Dermis microvascular lymphatic vessel endothelial cell (primary cell): ENCODE results near the gene CTU2. TPM values are rescaled to one million over a fixed set of nuclear protein-coding genes. Genes with fewer than 3 reads are reported as not detected.

Experiments used
- DNase-seq, 2 donors: peaks; one replicate each; pipeline versions ENCODE4 v3.0.0 to v3.0.0-alpha.2; 2010; ENCODE audit warnings: low read depth in 2 of 2
- total RNA-seq: library from RNA; depleted of rRNA; stranded (reverse); fragments of >200 nt; gene quantifications from 2 replicates; pipeline ENCODE4 v1.2.1, GENCODE V29; 2014

The CTU2 gene
- total RNA-seq, 1 donor from 2014 or later: 10.8 TPM

DNA sequence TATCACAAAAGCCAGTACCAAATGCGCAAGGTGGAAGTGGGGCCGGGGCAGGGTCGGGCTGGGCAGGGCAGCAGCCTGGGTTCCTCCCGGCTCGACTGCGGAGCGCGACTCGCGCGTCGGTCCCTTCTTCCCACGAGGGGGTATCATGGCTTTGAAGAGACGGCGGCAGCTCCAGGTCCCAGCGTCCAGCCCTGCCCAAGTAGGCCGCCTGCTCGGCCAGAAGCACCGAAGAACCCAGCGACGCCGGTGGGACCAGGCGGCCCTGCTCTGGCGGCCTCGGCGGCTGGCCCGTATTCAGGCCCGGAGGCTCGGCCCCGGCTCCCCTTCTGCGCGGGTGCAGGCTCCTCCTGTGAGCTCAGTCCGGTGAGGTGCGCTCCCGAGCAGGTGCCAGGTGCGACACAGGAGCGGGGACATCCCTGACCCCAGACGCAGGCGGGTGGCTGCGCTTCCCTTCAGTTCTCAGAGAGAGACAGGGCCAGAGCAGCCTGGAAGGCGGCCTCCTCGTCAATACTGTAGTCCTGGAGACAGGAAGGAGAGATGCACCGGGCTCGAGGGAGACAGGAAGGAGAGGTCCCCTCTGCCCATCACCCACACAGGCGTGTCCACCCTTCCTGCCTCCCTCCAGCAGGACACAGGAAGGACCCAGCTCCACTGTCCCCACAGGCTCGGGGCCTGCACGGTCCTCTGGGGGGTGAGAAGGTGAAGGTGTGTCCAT, 9.0 kb upstream of the CTU2 start:
- DNase-seq: no peak

DNA sequence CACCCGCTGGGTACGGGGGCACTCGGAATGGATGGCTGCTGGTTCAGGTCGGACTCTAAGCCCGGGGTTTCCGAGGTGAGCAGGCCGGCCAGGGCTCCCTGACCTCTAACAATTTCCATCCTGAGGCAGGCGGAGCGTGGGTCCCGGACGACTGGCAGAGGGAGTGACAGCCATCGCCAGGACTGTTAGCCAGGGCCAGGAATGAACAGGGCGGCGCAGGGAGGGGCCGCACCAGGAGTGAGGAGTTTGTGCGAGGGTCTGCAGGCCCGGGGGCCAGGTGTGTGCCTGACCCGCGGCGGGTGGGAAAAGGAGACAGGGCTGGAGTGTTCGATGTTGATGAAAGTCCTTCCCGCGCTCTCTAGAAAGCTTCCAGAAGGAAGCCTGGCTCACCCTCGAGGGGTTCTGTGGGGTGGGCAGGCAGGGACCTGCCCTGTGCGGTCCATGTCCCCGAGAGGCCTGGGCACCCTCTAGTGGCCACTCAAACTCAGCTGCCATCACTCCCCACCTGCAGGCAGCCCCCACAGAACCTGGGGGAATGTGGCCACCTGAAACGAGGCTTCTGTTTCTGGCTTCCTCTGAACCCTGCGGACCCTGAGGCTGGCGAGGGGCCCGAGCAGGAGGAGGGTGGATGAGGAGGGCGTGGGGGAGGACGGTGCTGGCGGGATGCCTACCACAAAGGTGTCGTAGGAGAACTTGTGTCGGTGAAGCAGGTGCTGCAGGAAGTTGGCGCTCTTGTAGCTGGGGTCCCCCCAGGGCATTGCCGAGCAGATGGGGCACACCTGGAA, 8.3 kb upstream of the CTU2 start:
- peak in 1 of 2 donors; percentile 33 for DNase-seq

DNA sequence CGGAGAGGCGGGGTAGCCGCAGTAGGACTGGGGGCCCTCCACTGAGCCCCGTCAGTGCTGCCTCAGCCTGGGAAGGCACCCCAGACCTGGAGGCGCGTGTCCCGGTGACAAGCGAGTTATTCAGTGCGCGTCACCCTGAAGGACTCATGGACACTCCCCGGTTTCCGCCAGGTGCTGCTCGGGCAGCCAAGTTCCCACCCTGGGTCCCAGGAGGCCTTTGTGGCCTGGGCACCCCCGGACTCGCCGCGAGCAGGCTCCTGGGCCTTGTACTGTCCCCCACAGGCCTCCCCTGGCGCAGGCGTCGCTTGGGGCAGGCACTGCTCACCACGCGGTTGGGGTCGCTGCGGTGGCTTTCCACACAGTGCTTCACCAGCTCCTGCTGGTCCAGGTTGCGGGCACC, 7.7 kb upstream of the CTU2 start:
- no peak for DNase-seq

DNA sequence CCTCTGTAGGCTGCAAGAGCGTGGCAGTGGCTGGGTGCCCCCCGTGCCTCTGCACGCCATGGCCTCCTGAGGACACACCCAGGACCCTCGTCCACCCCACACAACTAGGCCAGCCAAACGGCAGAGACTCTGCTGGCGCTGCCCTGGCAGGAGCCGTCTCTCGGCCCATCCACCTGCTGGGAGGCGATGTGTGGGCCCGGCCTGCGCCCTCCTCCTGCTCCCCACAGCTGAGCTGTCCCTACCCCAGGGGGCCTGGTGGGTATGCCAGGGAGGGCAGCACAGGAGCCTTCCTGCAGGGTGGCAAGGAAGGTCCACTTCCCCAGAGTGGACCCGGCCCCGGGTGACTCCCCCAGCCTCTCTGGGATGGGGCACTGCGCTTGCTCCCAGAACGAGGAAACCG, 7.1 kb upstream of the CTU2 start:
- DNase-seq: no peak

DNA sequence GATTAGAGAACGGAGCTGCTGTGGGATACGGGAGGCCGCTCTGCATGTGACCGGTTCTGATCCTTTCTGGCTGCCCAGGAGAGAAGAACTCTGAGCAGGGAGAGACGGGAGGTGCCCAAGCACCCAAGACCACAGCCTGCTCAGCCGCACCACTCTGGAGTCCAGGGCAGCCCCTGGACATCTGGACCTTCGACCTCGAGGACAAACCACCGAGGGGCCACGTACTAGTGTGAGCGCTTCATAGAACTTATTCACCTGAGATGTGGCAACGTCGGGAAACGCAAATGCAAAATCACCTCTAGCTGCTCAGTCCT, 6.0 kb upstream of the CTU2 start:
- DNase-seq: no peak

DNA sequence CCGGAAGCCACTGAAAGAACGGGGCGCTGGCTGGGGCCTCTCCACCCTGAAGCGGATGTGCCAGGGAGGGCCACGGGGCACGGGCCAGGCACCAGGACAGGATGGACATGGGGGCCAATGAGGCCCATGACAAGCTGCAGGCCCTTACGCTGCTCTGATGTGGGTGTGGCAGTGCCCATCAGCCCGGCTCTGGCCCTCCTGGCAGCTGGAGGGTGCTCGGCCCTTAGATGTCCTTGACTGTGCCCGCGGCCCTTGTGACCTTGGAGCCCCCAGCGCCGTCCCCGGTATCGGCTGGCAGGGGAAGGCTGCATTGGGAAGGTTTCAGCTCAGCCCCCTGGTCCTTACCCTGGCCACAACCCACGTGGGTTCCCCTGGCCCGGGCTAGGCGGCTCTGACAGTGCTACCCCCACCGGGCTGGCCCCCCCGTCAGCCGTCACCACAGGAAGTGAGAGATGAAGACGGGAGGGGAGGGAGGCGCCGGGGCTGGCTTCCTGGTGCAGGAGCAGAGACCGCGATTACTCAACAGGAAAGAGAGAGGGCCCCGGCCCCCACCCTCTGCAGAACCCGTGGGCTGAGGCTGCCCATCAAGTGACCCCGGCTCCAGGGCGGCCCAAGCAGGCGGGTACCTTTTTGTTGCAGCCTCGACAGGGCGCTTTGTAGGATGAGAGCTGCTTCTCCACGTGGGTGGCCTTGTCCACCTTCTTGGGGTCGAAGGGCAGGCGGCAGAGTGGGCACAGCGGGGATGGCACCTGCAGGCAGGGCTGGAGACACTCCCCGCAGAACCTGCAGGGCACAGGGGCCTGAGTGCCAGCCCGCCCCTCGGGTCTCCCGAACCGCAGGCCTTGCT, 5.4 kb upstream of the CTU2 start:
- peak; percentile 87 to 97 for DNase-seq

DNA sequence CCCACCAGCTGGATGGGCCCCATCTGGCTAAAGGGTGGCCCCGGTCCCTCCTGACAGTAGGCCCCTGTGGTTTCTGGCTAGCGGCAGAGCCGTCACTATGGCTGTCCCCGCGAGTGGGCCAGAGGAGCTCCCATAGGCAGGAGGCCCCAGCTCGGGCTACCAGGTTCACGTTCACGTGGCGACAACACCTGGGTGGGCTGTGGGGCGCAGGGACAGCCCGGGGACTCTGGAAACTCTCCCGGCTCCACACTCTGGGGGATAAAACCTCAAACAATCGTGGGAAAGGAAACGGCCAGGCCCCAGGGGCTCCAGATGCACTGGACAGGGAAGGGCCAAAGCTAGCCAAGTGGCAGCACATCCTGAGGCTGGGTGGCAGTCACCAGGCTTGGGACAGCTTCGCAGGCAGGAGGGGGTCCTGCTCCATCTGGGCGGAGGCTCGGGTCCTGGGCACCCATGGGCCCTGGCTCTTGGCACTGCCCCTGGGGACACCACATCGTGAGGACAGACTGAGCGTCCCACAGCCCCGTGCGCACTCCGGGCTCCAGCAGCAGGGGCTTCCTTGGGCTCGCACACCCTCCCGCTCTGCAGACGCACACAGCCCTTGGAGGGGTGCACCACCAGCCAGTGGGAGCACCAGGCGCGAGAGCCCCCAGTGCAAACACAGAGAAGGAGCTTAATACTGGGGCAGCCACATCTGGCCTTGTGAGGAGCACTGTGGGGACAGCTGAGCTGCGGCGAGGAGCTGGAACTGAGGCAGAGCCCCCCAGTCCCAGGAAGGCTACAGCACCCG, 4.5 kb upstream of the CTU2 start:
- peak in 1 of 2 donors; percentile 39 for DNase-seq

DNA sequence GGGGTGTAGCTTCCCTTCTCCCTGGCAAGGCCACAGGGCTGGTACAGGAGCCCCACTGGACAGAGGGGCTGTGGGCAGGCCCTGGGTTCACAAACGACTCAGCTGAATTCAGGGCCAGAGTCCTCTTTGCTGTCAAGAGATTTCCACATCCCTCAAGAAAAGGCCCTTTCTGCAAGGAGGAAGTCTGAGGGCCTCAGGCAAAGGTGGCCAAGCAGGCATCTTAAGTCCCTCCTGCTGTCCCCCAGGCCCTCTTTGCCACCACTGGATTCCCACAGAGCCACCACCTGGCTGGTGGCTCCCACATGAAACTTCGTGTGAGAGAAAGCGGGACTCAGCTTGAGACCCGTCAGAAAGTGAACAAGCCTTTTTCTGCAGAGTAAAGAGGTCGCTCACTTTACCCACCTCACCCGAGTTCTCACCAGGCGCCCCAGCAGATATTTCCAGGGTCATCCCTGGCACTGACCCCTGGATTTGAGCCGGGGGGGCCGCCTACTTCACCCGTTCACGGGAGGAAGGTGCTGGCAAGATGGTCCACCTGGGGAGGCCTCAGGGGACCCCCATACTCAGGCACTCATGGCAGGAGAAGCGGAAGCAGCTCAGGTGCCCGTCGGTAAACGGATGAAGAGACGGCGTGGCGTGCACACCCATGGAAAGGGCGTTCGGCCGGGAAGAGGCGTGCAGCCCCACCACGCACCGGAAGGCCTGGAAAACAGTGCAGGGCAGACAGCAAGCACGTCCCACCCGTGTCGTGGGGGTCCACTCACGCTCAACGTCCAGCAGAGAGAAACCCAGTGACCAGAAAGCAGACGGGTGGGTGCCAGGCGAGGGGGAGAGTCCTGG, 3.7 kb upstream of the CTU2 start:
- DNase-seq: no peak

DNA sequence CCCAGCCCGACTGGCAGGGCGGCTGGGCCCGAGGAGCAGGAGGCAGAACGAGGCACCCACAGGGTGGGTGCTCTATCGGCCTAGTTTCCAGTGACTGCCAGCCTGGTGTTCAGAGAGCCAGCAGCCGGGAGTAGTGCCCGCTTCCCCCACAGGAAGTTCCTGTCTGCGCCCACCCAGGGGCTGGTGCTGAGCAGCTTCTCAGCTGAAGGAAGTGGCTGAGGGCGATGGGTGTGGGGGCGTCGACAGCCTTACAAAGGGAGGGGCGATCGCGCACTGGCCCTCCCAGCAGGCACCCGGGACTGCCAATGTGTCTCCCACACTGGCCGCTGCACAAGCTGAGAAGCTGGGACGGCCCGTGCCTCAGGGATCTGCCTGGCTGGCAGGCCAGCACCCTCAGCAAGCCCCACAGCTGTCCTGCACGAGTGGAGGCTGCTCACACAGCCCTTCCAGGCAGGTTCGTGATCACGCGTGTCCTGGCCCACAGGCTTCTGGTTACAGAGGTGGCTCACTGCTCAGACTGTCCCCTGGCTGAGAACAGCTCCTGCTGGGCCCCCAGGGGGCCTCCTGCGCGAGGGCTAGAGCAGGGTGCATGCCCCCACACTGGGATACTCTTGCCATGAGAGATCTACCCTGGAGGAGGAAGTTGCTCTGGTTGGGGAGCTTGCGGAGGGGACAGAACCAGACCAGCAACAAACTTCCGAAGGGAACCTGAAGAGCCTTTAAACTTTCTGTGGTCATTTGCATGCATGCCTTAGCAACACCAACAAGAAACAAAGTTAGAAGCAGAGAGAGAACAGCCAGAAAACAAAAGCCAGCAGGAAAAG, 2.6 kb upstream of the CTU2 start:
- peak in 1 of 2 donors; percentile 45 for DNase-seq

DNA sequence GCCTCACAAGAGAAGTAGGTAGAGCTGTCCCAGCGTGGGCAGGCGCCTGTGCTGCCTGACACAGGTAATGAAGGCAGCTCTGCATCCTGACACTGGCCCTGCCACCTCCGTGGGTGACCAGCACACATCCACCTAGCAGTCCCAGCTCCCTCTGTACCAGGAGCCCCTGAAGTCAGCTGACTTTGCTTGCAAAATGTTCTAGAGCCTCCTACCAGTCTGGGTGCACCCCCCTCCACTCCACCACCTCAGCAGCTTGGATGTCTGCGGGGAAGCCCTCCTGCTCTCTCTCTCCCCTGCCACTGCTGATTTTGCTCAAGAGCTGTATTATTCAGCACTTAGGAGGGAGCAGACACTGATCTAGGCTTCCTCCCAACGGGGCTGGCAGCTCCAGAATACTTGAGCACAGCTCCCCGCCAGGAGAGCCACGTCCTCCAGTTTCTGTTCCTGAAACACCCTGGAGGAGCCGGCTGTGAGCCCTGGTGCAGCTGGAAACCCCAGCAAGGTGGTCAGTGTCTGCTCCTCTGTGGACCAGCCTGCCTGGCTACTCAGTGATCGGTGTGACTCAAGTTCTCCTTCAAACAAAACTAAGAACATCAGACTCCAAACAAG, 1.1 kb upstream of the CTU2 start:
- DNase-seq: peak in 1 of 2 donors; percentile 28

DNA sequence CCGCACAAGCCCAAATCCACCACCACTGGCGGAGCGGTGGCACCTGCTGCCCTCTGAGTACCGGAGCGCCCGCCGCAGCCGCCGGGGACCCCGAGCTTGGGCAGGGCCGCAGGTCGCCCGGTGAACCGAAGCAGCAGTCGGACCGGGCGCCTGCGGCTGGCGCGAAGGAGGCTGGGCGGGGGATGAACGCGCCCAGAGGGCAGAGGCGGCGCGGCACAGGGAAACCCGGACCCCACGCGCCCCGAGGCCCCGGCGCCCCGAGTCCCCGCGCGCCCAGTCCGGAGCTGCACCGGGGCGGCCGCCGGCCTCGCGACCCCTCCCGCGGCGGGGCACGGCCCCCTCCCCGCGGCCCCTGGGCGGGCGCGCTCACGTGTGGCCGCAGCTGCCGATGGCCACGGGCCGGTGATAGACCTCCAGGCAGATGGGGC, 488 bp upstream of the CTU2 start:
- peak in 1 of 2 donors; percentile 26 for DNase-seq

DNA sequence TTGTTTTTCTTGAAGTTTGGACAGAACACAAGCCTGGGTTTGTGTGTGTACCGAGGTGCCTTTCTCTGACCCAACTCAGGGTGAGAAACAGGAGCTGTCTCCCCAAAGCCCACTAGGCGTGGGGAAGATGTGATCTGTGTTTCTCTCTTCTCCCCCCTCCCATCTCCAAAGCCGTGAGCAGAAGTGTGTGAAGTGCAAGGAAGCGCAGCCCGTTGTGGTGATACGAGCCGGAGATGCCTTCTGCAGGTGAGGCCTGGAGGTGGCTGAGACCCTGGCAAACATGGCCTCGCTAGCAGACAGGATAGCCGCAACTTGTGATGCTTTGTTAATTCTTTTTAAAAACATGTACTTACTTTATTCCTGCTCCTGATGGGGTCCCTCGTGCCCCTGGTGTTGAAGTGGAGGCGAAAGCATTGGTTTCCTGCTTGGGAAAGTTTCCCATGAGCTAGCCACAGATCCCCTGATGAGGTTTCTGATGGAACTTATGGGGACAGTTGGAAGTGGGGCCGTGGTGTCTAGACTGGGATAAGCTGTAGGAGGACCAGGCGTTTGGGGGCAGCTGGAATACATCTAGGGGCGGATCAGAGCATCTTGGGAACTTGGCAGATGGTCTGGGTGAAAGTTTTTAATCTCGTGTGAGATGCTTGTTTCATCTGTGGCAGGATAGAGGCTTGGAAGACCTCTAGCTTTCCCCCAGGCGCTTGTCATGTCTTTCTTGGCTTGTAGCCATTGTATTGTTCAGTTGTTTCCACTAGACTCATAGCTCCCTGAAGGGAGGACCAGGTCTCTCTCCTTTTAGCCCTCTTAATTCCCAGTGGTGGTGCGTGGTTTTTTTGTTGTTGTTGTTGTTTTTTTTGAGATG, 893 bp downstream of the CTU2 start:
- DNase-seq: peak in 1 of 2 donors; percentile 35

DNA sequence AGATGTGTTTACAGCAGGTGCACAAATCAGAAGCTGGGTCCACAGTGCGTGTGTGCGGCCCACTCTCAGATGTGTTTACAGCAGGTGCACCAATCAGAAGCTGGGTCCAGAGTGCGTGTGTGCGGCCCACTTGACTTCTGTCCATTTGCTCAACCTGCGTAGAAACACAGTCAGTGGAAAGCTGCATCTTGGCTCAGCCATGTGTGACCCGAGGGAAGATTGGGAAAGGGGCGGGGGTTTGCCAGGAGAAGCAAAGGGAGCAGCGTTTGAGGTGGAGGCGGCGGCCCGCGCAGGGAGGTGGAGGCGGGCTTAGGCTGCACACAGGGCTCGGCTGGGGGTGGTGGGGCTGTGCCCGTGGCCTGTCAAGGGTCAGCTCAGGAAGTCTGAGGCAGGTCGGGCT, 4.3 kb downstream of the CTU2 start:
- DNase-seq: no peak

DNA sequence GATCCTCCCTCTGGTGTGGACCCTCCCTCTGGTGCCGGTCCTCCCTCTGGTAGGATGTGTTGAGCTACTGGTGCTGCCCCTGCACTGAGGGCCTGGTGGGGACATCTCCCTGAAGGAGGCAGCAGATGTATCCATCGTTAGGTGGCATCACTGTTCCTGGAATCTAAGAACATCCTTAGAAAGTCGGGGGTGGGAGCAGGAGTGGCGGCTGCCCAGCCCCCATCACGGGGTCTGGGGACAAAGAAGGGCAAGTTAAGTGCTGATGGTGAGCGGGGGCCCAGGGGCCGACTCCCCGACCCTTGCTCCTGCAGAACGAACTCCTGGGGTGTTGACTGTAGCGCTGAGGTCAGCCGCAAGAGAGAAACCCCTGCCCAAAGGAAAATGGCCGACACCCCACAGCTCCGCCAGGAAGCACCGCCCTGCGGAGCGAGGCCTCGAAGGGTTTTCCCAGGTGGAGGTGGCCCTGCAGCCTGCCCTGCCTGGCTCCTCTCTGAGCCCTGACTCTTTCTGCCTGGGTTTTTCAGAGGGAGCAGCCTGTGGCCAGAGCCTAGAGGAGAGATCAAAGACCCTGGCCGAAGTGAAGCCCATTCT, 5.5 kb downstream of the CTU2 start:
- DNase-seq: no peak

DNA sequence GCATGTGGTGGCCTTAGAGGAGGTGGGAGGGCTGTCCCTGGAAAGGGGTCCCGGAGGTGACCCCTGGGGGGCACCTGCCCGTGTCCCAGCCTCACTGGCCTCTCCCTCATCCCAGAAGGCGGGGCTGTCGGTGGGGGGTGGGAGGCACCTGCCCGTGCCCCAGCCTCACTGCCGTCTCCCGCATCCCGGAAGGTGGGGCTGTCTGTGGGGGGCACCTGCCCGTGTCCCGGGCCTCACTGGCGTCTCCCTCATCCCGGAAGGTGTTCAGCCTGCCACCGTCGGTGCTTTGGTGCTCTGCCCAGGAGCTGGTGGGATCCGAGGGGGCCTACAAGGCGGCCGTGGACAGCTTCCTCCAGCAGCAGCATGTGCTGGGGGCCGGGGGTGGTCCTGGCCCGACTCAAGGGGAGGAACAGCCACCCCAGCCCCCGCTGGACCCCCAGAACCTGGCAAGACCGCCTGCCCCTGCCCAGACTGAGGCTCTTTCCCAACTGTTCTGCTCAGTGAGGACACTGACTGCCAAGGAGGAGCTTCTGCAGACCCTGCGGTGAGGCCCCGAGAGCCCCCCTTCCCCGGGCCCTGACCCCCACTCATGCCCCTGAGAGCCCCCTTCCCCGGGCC, 6.2 kb downstream of the CTU2 start:
- DNase-seq: no peak

DNA sequence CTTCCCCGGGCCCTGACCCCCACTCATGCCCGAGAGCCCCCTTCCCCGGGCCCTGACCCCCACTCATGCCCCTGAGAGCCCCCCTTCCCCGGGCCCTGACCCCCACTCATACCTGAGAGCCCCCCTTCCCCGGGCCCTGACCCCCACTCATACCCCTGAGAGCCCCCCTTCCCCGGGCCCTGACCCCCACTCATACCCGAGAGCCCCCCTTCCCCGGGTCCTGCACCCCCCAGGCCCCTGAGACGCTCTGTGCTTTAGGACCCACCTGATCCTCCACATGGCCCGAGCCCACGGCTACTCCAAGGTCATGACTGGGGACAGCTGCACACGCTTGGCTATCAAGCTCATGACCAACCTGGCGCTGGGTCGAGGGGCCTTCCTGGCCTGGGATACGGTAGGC, 6.8 kb downstream of the CTU2 start:
- DNase-seq: no peak
